OCI-LY1 (cell line): Measurements from ENCODE around the gene IZUMO4.
"Not testable (repeated sequence)": the region's sequence is repeated elsewhere in the genome, so short reads cannot be mapped to it uniquely, and the experiment has no call there.

ENCODE experiments used
- H2AFZ ChIP-seq: fragments of 200-600 bp; sonication (generic), shearing (Covaris generic); 2 replicates; pipeline ENCODE4 v1.6.0; 2014; ENCODE audit warnings: antibody characterized with exemption, mild to moderate bottlenecking, low read length
- H3F3A ChIP-seq: fragments of 200-600 bp; sonication (generic), shearing (Covaris generic); 2 replicates; pipeline ENCODE4 v1.6.0; 2014; ENCODE audit warnings: mild to moderate bottlenecking, antibody characterized with exemption, low read length, moderate library complexity; ENCODE audit not compliant: insufficient read depth
- H3K27ac ChIP-seq: fragments of 200-600 bp; sonication (generic); 2 replicates; pipeline ENCODE4 v1.5.1; 2014; ENCODE audit warnings: low read length, mixed run types, mild to moderate bottlenecking, low read depth; ENCODE audit not compliant: poor library complexity, severe bottlenecking
- H3K27me3 ChIP-seq: fragments of 200-600 bp; sonication (generic); 2 replicates; pipeline ENCODE4 v1.6.0; 2014; ENCODE audit warnings: antibody characterized with exemption, mild to moderate bottlenecking, low read length, moderate library complexity; ENCODE audit not compliant: insufficient read depth
- H3K36me3 ChIP-seq: fragments of 200-600 bp; sonication (generic); 2 replicates; pipeline ENCODE4 v1.6.1; 2014; ENCODE audit warnings: mild to moderate bottlenecking, antibody characterized with exemption, low read length, moderate library complexity, mixed read lengths; ENCODE audit not compliant: insufficient read depth
- H3K4me1 ChIP-seq: fragments of 200-600 bp; sonication (generic); 2 replicates; pipeline ENCODE4 v1.5.1; 2014; ENCODE audit warnings: mild to moderate bottlenecking, low read length, moderate library complexity; ENCODE audit not compliant: insufficient read depth, severe bottlenecking
- H3K4me2 ChIP-seq: fragments of 200-600 bp; sonication (generic), shearing (Covaris generic); 2 replicates; pipeline ENCODE4 v1.6.1; 2014; ENCODE audit warnings: low read length
- H3K4me3 ChIP-seq: fragments of 200-600 bp; sonication (generic); 2 replicates; pipeline ENCODE4 v1.5.1; 2014; ENCODE audit warnings: low read length, low read depth, mild to moderate bottlenecking, mixed read lengths; ENCODE audit not compliant: poor library complexity, severe bottlenecking
- H3K79me2 ChIP-seq: fragments of 200-600 bp; shearing (Covaris generic); 2 replicates; pipeline ENCODE4 v1.6.1; 2016; ENCODE audit warnings: mixed run types, low read length, mixed read lengths; ENCODE audit not compliant: insufficient read depth
- H3K9ac ChIP-seq: fragments of 200-600 bp; sonication (generic), shearing (Covaris generic); 2 replicates; pipeline ENCODE4 v1.6.1; 2014; ENCODE audit warnings: mild to moderate bottlenecking, low read length, mixed read lengths
- H3K9me2 ChIP-seq: fragments of 200-600 bp; sonication (generic), shearing (Covaris generic); 2 replicates; pipeline ENCODE4 v1.6.1; 2014; ENCODE audit warnings: low read depth, mild to moderate bottlenecking, low read length, mixed read lengths
- H3K9me3 ChIP-seq: fragments of 200-600 bp; shearing (Covaris generic); 2 replicates; pipeline ENCODE4 v1.6.1; 2014; ENCODE audit warnings: low read length, mixed read lengths
- H4K20me1 ChIP-seq: fragments of 200-600 bp; sonication (generic), shearing (Covaris generic); 2 replicates; pipeline ENCODE4 v1.6.0; 2016; ENCODE audit warnings: mild to moderate bottlenecking, low read length; ENCODE audit not compliant: insufficient read depth
- CTCF ChIP-seq: fragments of 200-600 bp; sonication (generic), shearing (Covaris generic); IDR thresholded peaks from 2 replicates; pipeline ENCODE4 v1.5.1; 2017; ENCODE audit warnings: mild to moderate bottlenecking, antibody characterized with exemption, low read length, moderate library complexity, mixed read lengths
- EZH2 ChIP-seq: fragments of 200-600 bp; sonication (generic), shearing (Covaris generic); IDR thresholded peaks from 2 replicates; pipeline ENCODE4 v1.8.0; 2017; ENCODE audit warnings: borderline replicate concordance, mixed run types, mild to moderate bottlenecking, antibody characterized with exemption, low read length, moderate library complexity, mixed read lengths

Gene IZUMO4

GRCh38 chr19:2129022-2129421 is 32.3 kb downstream of the IZUMO4 start:
- Histone ChIP-seq H3K9ac (no peak overlapping the region), H4K20me1 (no peaks in the 10 kb centered on the region), H3F3A (no peaks in the 10 kb centered on the region), H3K27ac (no peak overlapping the region), H3K9me2 (no peaks in the 10 kb centered on the region), H3K4me1 (no peaks in the 10 kb centered on the region), H2AFZ (no peak overlapping the region), H3K4me3 (no peak overlapping the region), H3K9me3 (no peaks in the 10 kb centered on the region), H3K36me3 (peaks cover 20% of the 10 kb centered on the region), H3K27me3 (no peaks in the 10 kb centered on the region), H3K79me2 (no peaks in the 10 kb centered on the region), H3K4me2 (no peak overlapping the region)
- TF ChIP-seq EZH2 (no peak), CTCF (no peak)

GRCh38 chr19:2129486-2129885 is 32.8 kb downstream of the IZUMO4 start:
- Histone ChIP-seq H3K36me3 (peaks cover 20% of the 10 kb centered on the region), H4K20me1 (no peaks in the 10 kb centered on the region), H3K27ac (no peak overlapping the region), H3K27me3 (no peaks in the 10 kb centered on the region), H3K4me1 (no peaks in the 10 kb centered on the region), H3K79me2 (no peaks in the 10 kb centered on the region), H3K9me2 (no peaks in the 10 kb centered on the region), H2AFZ (no peak overlapping the region), H3K9ac (no peak overlapping the region), H3K9me3 (no peaks in the 10 kb centered on the region), H3K4me3 (no peak overlapping the region), H3F3A (no peaks in the 10 kb centered on the region), H3K4me2 (no peak overlapping the region)
- TF ChIP-seq CTCF (no peak), EZH2 (no peak)

GRCh38 chr19:2129892-2130770 is 33.4 kb downstream of the IZUMO4 start:
- no peaks in the 10 kb centered on the region for H3K27me3 ChIP-seq
- no peak overlapping the region for H3K27ac ChIP-seq
- no peak overlapping the region for H3K9ac ChIP-seq
- TF ChIP-seq EZH2 = no peak
- TF ChIP-seq CTCF = no peak
- H3F3A ChIP-seq = no peaks in the 10 kb centered on the region
- no peaks in the 10 kb centered on the region for H3K9me2 ChIP-seq
- H3K36me3 ChIP-seq = peaks cover 20% of the 10 kb centered on the region
- no peak overlapping the region for H3K4me3 ChIP-seq
- no peaks in the 10 kb centered on the region for H3K9me3 ChIP-seq
- no peaks in the 10 kb centered on the region for H4K20me1 ChIP-seq
- H2AFZ ChIP-seq = no peak overlapping the region
- H3K79me2 ChIP-seq = no peaks in the 10 kb centered on the region
- H3K4me2 ChIP-seq = no peak overlapping the region
- H3K4me1 ChIP-seq = no peaks in the 10 kb centered on the region

GRCh38 chr19:2131012-2131975 is 34.6 kb downstream of the IZUMO4 start:
- peaks cover 22% of the 10 kb centered on the region for H3K36me3 ChIP-seq
- not testable (repeated sequence) for H2AFZ ChIP-seq, H3K27me3 ChIP-seq, H3K9me2 ChIP-seq, H3K27ac ChIP-seq, H4K20me1 ChIP-seq, H3K9me3 ChIP-seq, H3K79me2 ChIP-seq, H3F3A ChIP-seq, H3K4me2 ChIP-seq, H3K4me1 ChIP-seq, H3K4me3 ChIP-seq, H3K9ac ChIP-seq
